ENCODE data around the gene DCAKD.

- TF ChIP-seq CTCF (IDR thresholded peaks at IDR 0.05) = no peak
- TF ChIP-seq EZH2 (IDR thresholded peaks at IDR 0.05) = no peak
These were observed 35.2 kb downstream of the DCAKD start for GRCh38 chr17:45016237-45016636.
